ENCODE measurements around the gene LCN10.

- TF ChIP-seq CTCF (IDR thresholded peaks at IDR 0.05; ENCODE audit: low read length) (no peak), EZH2 (IDR thresholded peaks at IDR 0.05; ENCODE audit: borderline replicate concordance, low read length) (no peak)
Observed at GRCh38 chr9:136754059-136754572, 11.4 kb upstream of the LCN10 start.
